ENCODE measurements around the gene SQSTM1.

Gene SQSTM1

GRCh38 chr5:179793468-179794139, 27.1 kb upstream of the SQSTM1 start, which contains the start of gene LTC4S:
Gene LTC4S (plus strand): TSS chr5:179793986. CDS start chr5:179794081, 95 bp downstream.
- in situ Hi-C loops (cut with MboI; ENCODE audit: low pct_unique_long_range_greater_than_20kb, low sequenced_read_pairs): no loop called here
- DNase-seq: peak; percentile 92

- in situ Hi-C loops (cut with MboI; ENCODE audit: low pct_unique_long_range_greater_than_20kb, low sequenced_read_pairs): no loop called here
- no peak for DNase-seq
These were observed 26.5 kb upstream of the SQSTM1 start for GRCh38 chr5:179794171-179794570.

- DNase-seq: no peak
- in situ Hi-C loops (cut with MboI; ENCODE audit: low pct_unique_long_range_greater_than_20kb, low sequenced_read_pairs): no loop called here
These were observed 26.1 kb upstream of the SQSTM1 start for GRCh38 chr5:179794575-179794974.

DNA sequence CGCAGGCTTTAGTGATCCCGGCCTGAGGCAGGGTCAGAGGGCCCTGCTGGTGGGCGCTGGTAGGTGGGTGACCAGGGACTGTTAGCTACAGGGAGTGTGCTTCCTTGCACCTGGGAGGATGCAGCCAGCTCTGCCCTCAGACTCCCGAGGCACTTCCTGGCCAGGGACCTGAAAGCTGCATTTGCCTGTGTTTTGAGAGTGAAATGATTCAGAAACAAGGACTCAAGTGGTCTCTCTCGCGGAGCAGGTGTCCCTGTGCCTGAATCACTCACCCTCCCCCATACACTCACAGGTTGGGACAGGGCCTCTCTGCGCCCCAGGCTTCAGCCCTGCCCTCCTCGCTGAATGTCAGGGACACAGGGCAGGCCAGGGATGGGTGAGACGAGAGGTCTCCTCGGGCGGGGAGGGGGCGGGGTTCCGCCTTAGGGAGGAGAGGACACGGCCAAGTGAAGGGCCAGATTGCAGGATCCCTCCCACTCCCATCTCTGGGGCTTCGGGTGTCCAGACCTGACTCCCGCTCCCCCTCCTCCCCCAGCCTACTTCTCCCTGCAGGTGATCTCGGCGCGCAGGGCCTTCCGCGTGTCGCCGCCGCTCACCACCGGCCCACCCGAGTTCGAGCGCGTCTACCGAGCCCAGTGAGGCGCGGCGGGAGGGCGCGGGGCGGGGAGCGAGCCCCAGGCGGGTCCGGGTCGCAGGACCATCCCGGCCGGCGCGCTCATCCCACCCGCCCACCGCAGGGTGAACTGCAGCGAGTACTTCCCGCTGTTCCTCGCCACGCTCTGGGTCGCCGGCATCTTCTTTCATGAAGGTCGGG, 25.4 kb upstream of the SQSTM1 start:
- no peak for DNase-seq
- in situ Hi-C loops (cut with MboI; ENCODE audit: low pct_unique_long_range_greater_than_20kb, low sequenced_read_pairs): no loop called here

GRCh38 chr5:179795863-179796833, 24.6 kb upstream of the SQSTM1 start:
- peak; percentile 84 for DNase-seq
- in situ Hi-C loops (cut with MboI; ENCODE audit: low pct_unique_long_range_greater_than_20kb, low sequenced_read_pairs): no loop called here

- no peak for DNase-seq
- in situ Hi-C loops (cut with MboI; ENCODE audit: low pct_unique_long_range_greater_than_20kb, low sequenced_read_pairs): no loop called here
These were observed 23.7 kb upstream of the SQSTM1 start for GRCh38 chr5:179796877-179797608.

DNA sequence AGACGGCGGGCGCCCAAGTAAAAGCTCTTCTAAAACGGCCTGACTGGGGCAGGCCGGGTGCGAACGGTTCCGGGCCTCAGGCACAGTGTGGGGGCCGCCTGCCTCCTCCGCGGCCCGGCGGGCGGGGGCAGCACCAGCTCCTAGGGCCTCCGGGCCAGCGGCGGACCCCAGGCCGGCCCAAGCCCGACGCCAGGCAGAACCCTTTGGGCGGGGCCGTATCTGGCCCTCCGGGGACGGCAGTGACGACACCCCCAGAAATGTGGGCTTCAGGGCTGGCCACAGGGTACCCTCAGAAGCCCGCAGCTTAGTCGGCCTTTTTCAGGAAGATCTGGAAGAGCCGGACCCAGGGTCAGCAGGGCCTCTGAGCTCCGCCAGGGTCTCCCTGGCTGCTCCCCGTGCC, 23.0 kb upstream of the SQSTM1 start:
- DNase-seq: no peak
- in situ Hi-C loops (cut with MboI; ENCODE audit: low pct_unique_long_range_greater_than_20kb, low sequenced_read_pairs): no loop called here

DNA sequence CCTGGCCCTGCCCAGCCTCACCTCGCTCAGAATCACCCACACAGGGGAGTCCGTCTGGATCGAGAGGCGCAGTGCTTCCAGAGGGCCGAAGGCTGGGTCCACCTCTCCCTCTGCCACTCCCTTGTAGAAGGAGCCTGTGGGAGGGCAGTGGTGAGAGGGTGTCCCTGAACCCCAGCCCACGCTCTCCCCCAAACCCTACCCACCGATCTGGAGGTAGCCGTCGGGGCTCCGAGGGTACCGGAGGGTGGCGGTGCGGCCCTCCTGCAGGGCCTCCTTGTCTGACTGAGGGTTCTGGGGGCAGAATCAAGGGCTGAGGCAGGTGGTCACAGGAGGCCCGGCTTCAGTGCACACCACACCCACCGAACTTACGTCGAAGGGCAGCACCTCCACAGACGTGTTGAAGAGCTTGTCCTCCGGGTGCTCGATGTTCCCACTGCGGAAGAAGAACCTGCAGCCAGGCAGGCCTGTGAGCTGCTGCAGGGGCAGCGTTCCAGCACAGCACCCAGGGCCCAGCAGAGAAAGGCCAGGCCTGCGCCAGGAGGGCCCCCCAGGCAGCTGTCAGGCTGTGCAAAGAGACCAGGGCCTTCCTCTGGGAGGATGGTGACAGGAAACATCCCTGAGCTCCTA, 22.4 kb upstream of the SQSTM1 start:
- no peak for DNase-seq
- in situ Hi-C loops (cut with MboI; ENCODE audit: low pct_unique_long_range_greater_than_20kb, low sequenced_read_pairs): no loop called here

DNA sequence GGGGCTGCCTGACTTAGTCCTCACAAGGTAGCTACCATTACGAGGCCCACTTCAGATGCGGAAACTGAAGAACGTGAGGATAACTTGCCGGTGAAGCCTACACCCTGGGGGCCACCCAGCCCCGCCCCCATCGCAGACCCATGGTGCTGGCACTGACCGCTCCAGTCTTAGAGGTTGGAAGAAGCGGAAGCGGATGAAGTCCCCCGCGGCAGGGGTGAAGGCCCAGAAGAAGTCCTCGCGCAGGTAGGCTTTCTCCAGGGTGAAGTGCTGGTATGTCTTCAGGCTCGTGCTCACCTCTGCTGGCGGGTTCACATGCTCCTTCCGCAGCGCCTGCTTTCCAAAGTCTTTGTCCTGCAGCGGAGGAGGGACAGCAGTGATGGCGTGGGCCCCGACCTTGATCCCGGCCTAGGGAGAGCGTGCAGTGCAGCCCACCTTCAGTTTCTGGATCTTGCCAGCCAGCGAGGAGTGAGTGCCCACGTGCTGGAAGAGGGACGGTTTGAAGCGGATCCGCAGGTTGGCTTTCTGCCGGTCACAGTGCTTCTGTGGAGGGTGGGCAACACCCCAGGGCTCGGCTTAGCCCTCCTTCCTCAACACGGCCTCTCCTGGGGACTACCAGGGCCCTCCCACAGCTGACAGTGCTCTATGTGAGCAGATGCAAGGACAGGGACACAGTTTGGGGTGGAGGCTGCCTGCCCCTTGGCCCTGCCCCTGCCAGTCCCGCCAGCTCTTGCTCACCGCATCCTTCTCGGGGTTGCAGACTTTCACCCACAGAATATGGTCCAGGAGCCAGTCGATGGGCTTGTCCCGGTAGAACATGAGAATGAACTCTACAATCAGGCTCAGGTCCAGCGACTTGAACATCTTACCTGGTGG, 21.7 kb upstream of the SQSTM1 start:
- no peak for DNase-seq
- in situ Hi-C loops (cut with MboI; ENCODE audit: low pct_unique_long_range_greater_than_20kb, low sequenced_read_pairs): no loop called here

- DNase-seq: no peak
- in situ Hi-C loops (cut with MboI; ENCODE audit: low pct_unique_long_range_greater_than_20kb, low sequenced_read_pairs): no loop called here
These were observed 21.1 kb upstream of the SQSTM1 start for GRCh38 chr5:179799644-179799973.

DNA sequence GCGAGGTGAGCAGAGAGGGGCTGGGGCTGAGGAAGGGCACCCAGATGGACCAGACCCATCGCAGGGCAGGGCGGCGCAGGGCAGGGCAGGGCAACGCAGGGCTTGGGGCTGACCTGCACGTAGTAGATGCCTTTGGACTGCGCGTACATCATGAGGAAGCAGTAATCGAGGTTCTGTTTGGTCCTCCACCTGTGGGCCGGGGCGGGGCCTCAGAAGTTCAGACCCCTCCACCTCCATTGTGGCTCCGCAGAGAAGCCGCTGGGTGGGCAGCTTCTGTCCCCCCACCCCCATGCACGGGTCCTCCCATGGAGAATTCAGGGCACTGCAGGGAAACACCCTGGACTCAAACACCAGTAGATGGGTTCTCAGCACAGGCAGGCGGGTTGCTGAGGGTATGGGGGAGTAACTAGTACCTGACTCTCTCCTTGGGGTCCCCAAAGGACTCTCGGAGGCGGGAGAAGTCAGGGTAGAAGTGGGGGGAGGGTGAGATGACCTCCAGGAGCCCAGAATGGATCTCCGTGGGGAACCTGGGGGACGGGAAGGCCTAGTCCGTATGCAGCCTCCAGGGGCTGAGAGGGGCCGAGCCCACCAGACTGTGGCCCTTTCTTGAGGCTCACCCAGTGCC, 20.5 kb upstream of the SQSTM1 start:
- DNase-seq: no peak
- in situ Hi-C loops (cut with MboI; ENCODE audit: low pct_unique_long_range_greater_than_20kb, low sequenced_read_pairs): no loop called here

DNA sequence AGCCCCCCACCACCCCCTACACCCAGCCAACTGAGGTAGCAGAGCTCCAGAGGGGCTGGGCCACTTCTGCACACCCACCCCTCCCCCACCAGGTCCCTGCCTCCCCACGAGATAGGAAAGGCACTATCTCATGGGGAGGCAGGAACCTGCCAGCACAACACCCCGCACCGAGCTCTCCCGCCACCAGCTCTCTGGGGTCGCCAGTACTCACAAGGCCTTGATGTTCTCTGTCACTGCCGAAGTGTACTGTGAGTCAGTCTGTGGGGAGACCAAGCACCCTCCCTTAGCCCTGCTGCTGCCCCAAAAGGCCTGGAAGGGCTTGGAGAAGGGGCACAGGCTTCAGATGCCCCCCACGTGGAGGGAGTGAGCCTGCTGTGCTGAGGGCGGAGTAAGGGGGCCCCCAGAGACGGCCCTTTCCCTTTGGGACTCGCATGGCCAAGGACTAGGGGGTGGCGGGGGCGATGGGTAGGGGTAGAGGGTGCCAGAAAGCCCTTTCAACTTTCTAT, 20.0 kb upstream of the SQSTM1 start:
- in situ Hi-C loops (cut with MboI; ENCODE audit: low pct_unique_long_range_greater_than_20kb, low sequenced_read_pairs): no loop called here
- no peak for DNase-seq

GRCh38 chr5:179801304-179802206, 19.1 kb upstream of the SQSTM1 start:
- DNase-seq: peak; percentile 79
- in situ Hi-C loops (cut with MboI; ENCODE audit: low pct_unique_long_range_greater_than_20kb, low sequenced_read_pairs): no loop called here

DNA sequence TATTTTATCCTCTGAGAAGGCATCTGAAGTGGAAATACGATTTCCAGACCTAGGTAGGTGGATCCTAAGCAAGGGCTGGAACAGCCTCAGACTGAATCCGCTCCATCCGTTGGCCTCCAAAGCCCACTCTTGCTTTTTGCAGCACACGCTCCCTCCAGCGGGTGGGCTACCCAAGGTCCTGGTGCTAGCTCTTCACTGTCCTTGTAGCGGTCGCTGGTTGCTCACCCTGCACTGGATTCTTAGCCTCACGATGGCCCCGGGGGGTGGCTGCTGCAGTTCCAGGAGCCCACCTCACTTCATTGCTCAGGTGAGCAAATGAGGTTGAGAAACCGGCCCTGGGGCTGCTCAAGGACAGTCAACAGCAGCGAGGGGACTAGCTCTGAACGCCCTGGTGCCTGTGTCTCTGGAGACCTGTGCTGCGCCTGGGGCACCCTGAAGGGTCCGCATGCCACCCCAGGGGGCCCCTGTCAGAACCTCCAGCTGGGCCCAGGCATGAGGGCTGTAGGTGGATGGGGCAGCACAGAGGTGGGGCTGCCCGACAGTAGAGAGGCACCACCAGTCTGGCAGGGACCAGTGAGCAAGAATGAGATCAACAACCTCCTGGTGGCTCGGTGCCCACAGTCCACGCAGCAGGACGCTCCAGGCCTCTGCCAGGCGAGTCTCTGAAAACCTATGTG, 18.4 kb upstream of the SQSTM1 start:
- no peak for DNase-seq
- in situ Hi-C loops (cut with MboI; ENCODE audit: low pct_unique_long_range_greater_than_20kb, low sequenced_read_pairs): no loop called here

DNA sequence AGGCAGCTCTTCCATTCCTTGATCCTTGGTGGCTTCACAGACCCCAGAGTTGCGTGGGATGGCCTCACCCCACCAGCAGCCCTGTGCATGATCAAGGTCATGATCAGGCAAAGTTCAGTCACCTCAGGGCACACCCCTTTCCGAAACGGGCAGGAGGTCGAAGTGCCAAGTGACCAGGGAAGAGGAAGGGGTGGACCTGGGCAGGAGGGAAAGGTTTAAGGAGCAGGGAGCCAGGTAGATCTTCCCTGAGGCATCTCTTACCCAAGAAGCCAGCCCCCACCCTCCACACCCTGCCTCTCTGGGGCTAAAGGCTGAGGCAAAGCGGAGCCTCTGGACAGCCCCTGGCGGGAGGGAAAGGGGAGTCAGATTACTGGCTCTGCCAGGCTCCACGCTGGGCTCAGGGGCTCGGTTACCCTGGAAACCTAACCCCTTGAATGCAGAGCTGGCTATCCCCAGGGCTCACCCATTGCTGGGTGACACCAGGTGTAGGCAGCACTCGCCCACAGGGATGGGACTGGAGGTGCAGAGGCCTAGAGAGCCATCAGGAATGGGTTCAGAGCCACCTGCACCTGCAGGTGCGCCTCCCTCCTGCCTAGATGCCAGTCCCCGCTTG, 17.6 kb upstream of the SQSTM1 start:
- in situ Hi-C loops (cut with MboI; ENCODE audit: low pct_unique_long_range_greater_than_20kb, low sequenced_read_pairs): no loop called here
- DNase-seq: no peak
